BLaER1 (cell line): Measurements from ENCODE around the gene SYCP2L.

Experiments used
- H3K27ac ChIP-seq: shearing (Covaris generic); formaldehyde crosslinking; 2 replicates; pipeline ENCODE4 v1.8.1; 2022
- H3K27me3 ChIP-seq: shearing (Covaris generic); formaldehyde crosslinking; 2 replicates; pipeline ENCODE4 v1.8.1; 2022
- H3K36me3 ChIP-seq: shearing (Covaris generic); formaldehyde crosslinking; 2 replicates; pipeline ENCODE4 v1.8.1; 2022
- H3K4me1 ChIP-seq: shearing (Covaris generic); formaldehyde crosslinking; 2 replicates; pipeline ENCODE4 v1.8.1; 2022
- H3K4me2 ChIP-seq: shearing (Covaris generic); formaldehyde crosslinking; 2 replicates; pipeline ENCODE4 v1.8.1; 2022
- H3K4me3 ChIP-seq: shearing (Covaris generic); formaldehyde crosslinking; 2 replicates; pipeline ENCODE4 v1.8.1; 2022
- H3K9ac ChIP-seq: shearing (Covaris generic); formaldehyde crosslinking; 2 replicates; pipeline ENCODE4 v1.8.1; 2022
- H3K9me3 ChIP-seq: shearing (Covaris generic); formaldehyde crosslinking; 2 replicates; pipeline ENCODE4 v1.8.1; 2022
- H4K20me1 ChIP-seq: shearing (Covaris generic); formaldehyde crosslinking; 2 replicates; pipeline ENCODE4 v1.8.1; 2022
- Cebpa-rat ChIP-seq: shearing (Covaris generic); IDR thresholded peaks from 2 replicates; pipeline ENCODE4 v1.8.1; 2022

SYCP2L gene

GRCh38 chr6:10951675-10952282 lies 64.9 kb downstream of the SYCP2L start:
- Histone ChIP-seq H3K9me3 (no peaks in the 10 kb centered on the region), H3K36me3 (no peaks in the 10 kb centered on the region), H3K27ac (no peak overlapping the region), H3K4me1 (no peaks in the 10 kb centered on the region), H3K9ac (no peak overlapping the region), H3K27me3 (no peaks in the 10 kb centered on the region), H3K4me3 (no peak overlapping the region), H4K20me1 (no peaks in the 10 kb centered on the region), H3K4me2 (no peak overlapping the region)
- no peak for TF ChIP-seq Cebpa-rat

DNA sequence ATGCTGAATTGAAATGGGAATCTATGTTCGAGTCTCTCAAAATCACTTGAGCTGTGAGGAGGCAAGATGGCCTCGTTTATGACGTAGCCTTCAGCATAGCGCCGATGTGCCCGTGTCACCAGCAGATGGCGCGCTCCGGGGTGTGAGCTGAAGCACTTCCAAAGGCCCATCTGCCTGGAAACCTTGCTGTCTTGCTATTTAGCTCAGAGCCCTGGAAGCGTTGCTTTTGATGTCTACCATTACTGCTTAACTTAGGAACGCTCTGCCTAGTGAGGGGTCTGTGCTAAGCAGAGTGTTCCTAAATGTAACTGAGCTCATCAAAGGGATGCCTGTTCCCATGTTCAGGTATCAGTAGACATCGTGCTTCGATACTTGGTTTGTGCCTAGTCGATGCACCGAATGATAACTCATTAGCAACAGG lies 67.7 kb downstream of the SYCP2L start:
- no peak for TF ChIP-seq Cebpa-rat
- no peak overlapping the region for H3K4me3 ChIP-seq
- H3K4me1 ChIP-seq: no peaks in the 10 kb centered on the region
- H3K27ac ChIP-seq: no peak overlapping the region
- H4K20me1 ChIP-seq: no peaks in the 10 kb centered on the region
- H3K9ac ChIP-seq: no peak overlapping the region
- no peaks in the 10 kb centered on the region for H3K36me3 ChIP-seq
- H3K27me3 ChIP-seq: no peaks in the 10 kb centered on the region
- no peaks in the 10 kb centered on the region for H3K9me3 ChIP-seq
- H3K4me2 ChIP-seq: no peak overlapping the region

DNA sequence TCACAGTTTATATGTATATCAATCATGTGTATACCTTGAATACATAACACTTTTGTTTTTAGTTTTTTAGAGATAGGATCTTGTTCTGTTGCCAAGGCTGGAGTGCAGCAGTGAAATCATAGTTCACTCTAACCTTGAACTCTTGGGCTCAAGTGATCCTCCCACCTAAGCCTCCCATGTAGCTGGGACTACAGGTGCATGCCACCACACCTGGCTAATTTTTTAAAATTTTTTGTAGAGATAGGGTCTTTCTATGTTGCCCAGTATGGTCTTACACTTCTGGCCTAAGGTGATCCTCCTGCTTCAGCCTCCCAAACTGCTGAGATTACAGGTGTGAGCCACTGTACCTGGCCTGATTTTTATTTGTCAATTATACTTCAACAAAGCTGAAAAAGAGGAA lies 69.9 kb downstream of the SYCP2L start:
- no peak for TF ChIP-seq Cebpa-rat
- H3K4me3 ChIP-seq: no peak overlapping the region
- H3K9ac ChIP-seq: no peak overlapping the region
- no peak overlapping the region for H3K4me2 ChIP-seq
- no peaks in the 10 kb centered on the region for H3K27me3 ChIP-seq
- no peaks in the 10 kb centered on the region for H3K9me3 ChIP-seq
- H3K36me3 ChIP-seq: no peaks in the 10 kb centered on the region
- H4K20me1 ChIP-seq: no peaks in the 10 kb centered on the region
- H3K27ac ChIP-seq: no peak overlapping the region
- H3K4me1 ChIP-seq: no peaks in the 10 kb centered on the region

DNA sequence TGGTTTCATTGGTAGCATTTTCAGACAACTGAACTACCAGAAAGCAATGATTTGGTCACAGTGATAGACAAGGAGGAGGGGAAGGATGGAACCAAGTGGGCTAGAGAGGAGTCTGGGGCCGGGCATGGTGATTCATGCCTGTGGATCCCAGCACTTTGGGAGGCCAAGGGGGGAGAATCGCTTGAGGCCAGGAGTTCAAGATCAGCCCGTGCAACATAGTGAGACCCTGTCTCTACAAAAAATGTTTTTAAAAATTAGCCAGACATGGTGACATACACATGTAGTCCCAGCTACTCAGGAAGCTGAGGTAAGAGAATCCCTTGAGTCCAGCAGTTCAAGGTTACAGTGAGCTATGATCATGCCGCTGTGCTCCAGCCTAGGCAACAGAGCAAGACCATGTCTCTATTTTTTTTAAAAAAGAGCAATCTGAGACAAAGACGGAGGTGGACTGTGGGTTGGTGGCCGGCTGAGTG lies 70.6 kb downstream of the SYCP2L start:
- Histone ChIP-seq H3K27ac (no peak overlapping the region), H3K4me3 (no peak overlapping the region), H3K9ac (no peak overlapping the region), H3K4me1 (no peaks in the 10 kb centered on the region), H4K20me1 (no peaks in the 10 kb centered on the region), H3K9me3 (no peaks in the 10 kb centered on the region), H3K36me3 (no peaks in the 10 kb centered on the region), H3K4me2 (no peak overlapping the region), H3K27me3 (no peaks in the 10 kb centered on the region)
- no peak for TF ChIP-seq Cebpa-rat

DNA sequence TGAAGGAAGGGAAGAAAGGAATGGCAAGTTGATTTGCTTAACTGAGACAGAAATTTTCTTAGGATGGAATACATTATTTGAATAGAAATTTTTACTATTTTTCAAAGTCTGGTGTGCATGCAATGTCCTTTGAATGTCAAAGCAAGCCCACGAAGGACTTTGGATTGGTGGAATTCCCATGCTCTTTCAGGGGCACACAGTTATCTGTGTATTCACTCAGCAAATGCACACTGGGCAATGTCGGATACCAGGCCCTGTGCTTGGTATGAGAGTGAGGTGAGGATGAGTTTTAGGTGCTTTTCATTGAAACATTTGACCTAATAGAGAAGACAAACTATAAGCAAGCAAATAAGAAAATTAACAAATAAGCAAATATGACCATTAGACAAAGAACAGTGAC lies 73.3 kb downstream of the SYCP2L start:
- Histone ChIP-seq H3K36me3 (no peaks in the 10 kb centered on the region), H3K9me3 (no peaks in the 10 kb centered on the region), H3K27ac (no peak overlapping the region), H3K4me3 (no peak overlapping the region), H3K4me1 (no peaks in the 10 kb centered on the region), H3K4me2 (no peak overlapping the region), H3K27me3 (no peaks in the 10 kb centered on the region), H4K20me1 (no peaks in the 10 kb centered on the region), H3K9ac (no peak overlapping the region)
- no peak for TF ChIP-seq Cebpa-rat

- H3K4me2 ChIP-seq: no peak overlapping the region
- H4K20me1 ChIP-seq: no peaks in the 10 kb centered on the region
- H3K4me3 ChIP-seq: no peak overlapping the region
- H3K9ac ChIP-seq: no peak overlapping the region
- no peaks in the 10 kb centered on the region for H3K36me3 ChIP-seq
- no peak overlapping the region for H3K27ac ChIP-seq
- H3K4me1 ChIP-seq: no peaks in the 10 kb centered on the region
- no peak for TF ChIP-seq Cebpa-rat
- H3K27me3 ChIP-seq: no peaks in the 10 kb centered on the region
- H3K9me3 ChIP-seq: peaks cover 5% of the 10 kb centered on the region
These were observed 75.0 kb downstream of the SYCP2L start for GRCh38 chr6:10961837-10962236.

DNA sequence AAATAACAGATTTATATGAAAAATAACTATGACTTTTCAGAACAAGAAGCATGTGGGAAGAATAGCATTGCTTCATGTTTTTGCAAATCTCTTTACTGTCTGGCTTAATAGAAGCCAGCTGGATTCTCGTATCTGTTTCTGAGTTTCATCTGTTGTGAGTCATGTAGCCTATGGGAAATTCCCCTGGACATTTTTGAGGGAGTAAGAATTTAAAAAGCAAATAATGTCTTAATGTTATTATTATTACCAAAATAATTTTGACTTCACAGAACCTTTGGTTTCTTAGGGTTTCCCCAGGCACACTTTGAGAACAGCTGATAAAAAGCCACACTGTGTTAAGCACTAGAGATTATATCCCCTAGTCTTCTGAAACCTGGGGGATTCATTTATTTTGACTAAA lies 75.8 kb downstream of the SYCP2L start:
- Histone ChIP-seq H3K27ac (no peak overlapping the region), H3K36me3 (no peaks in the 10 kb centered on the region), H3K4me1 (no peaks in the 10 kb centered on the region), H3K9me3 (peaks cover 6% of the 10 kb centered on the region), H3K4me3 (no peak overlapping the region), H4K20me1 (no peaks in the 10 kb centered on the region), H3K4me2 (no peak overlapping the region), H3K9ac (no peak overlapping the region), H3K27me3 (no peaks in the 10 kb centered on the region)
- no peak for TF ChIP-seq Cebpa-rat

GRCh38 chr6:10963113-10963512 lies 76.3 kb downstream of the SYCP2L start:
- H3K9me3 ChIP-seq: peaks cover 11% of the 10 kb centered on the region
- no peaks in the 10 kb centered on the region for H3K4me1 ChIP-seq
- H3K36me3 ChIP-seq: no peaks in the 10 kb centered on the region
- no peak overlapping the region for H3K9ac ChIP-seq
- H3K4me3 ChIP-seq: no peak overlapping the region
- H3K4me2 ChIP-seq: no peak overlapping the region
- H3K27me3 ChIP-seq: no peaks in the 10 kb centered on the region
- TF ChIP-seq Cebpa-rat: no peak
- H4K20me1 ChIP-seq: no peaks in the 10 kb centered on the region
- no peak overlapping the region for H3K27ac ChIP-seq

DNA sequence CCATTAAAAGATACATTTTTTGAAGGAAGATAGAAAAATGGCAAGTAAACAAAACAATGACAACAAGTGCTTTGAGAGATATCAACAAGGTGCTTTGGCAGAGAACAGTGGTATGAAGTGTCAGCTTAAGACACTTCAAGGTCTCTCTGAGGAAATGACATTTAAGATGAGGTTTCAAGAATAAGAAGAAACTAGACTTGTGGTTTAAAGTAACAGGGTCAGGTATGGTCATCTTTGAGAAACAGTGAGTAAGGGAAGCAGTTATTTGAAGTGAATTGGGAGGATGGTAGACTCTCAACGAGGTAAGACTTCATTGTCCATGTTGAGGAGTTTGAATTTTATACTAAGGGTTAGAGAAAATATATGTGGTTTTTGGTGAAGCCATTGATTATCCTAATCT lies 77.8 kb downstream of the SYCP2L start:
- H3K27ac ChIP-seq: no peak overlapping the region
- H3K9me3 ChIP-seq: peaks cover 12% of the 10 kb centered on the region
- no peak overlapping the region for H3K4me3 ChIP-seq
- H3K4me1 ChIP-seq: no peaks in the 10 kb centered on the region
- H3K9ac ChIP-seq: no peak overlapping the region
- no peak for TF ChIP-seq Cebpa-rat
- H3K27me3 ChIP-seq: no peaks in the 10 kb centered on the region
- H3K4me2 ChIP-seq: no peak overlapping the region
- no peaks in the 10 kb centered on the region for H3K36me3 ChIP-seq
- H4K20me1 ChIP-seq: no peaks in the 10 kb centered on the region

DNA sequence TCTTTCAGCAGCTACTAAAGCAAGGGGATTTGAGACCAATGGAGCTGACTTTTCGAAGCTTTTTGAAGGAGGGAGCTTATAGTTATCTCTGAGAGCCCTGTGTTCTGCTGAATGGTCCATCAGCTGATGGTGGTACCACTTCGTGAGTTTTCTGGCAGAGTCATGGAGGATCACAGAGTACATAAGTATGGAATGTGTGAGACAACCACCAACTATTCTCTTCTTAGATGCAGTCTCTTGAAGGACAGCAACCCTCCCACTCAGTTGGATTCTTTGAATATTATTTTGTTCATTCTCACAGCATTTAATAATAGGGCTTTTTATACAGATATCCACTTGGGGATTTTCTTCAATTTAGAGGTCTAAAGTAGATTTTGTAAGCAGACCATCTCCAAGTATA lies 81.9 kb downstream of the SYCP2L start:
- Histone ChIP-seq H3K9me3 (peaks cover 12% of the 10 kb centered on the region), H4K20me1 (no peaks in the 10 kb centered on the region), H3K4me3 (no peak overlapping the region), H3K27me3 (no peaks in the 10 kb centered on the region), H3K36me3 (no peaks in the 10 kb centered on the region), H3K4me2 (no peak overlapping the region), H3K4me1 (no peaks in the 10 kb centered on the region), H3K9ac (no peak overlapping the region), H3K27ac (no peak overlapping the region)
- TF ChIP-seq Cebpa-rat: no peak

GRCh38 chr6:10970731-10971130 lies 83.9 kb downstream of the SYCP2L start:
- no peak overlapping the region for H3K9ac ChIP-seq
- no peak overlapping the region for H3K27ac ChIP-seq
- H3K9me3 ChIP-seq: peaks cover 10% of the 10 kb centered on the region
- H3K4me3 ChIP-seq: no peak overlapping the region
- no peak for TF ChIP-seq Cebpa-rat
- no peak overlapping the region for H3K4me2 ChIP-seq
- H3K27me3 ChIP-seq: no peaks in the 10 kb centered on the region
- H3K36me3 ChIP-seq: no peaks in the 10 kb centered on the region
- H4K20me1 ChIP-seq: no peaks in the 10 kb centered on the region
- no peaks in the 10 kb centered on the region for H3K4me1 ChIP-seq
